H1 (cell line): ENCODE measurements around the gene SLC47A2. TPM values are rescaled to one million over a fixed set of nuclear protein-coding genes. Genes with fewer than 3 reads are reported as not detected.

ENCODE experiments used
- CTCF ChIA-PET: fragments of 300-600 bp; sonication (Branson Sonifier 250); formaldehyde crosslinking; loops from one replicate; lab custom pipeline; 2021; ENCODE audit not compliant: partially characterized antibody; lab: Charles Lee
- POLR2A ChIA-PET: fragments of 300-600 bp; sonication (Branson Sonifier 250); formaldehyde crosslinking; loops from one replicate; lab custom pipeline; 2021; ENCODE audit warnings: inconsistent platforms; ENCODE audit not compliant: partially characterized antibody; lab: Charles Lee
- DNase-seq, 2 experiments: peaks; one replicate each; pipeline versions ENCODE4 v3.0.0 to v3.0.0-alpha.2; 2010 to 2022; ENCODE audit warnings: low spot score in 2 of 2, low read depth in 1 of 2, mixed read lengths in 1 of 2
- FAIRE-seq: peaks from 2 replicates; lab custom pipeline; 2011; peaks lifted over from hg19 to GRCh38; lab: Jason Lieb, UNC
- H2AFZ ChIP-seq: 2 replicates; pipeline ENCODE4 v1.8.1; 2012; ENCODE audit warnings: low read length, inconsistent platforms
- H2AK5ac ChIP-seq: 2 replicates; pipeline ENCODE4 v1.6.1; 2013; ENCODE audit warnings: low read depth, low read length
- H2BK120ac ChIP-seq: replicated peaks from 2 replicates; pipeline ENCODE3; 2013; ENCODE audit warnings: low read depth, low read length, inconsistent platforms
- H2BK12ac ChIP-seq: 2 replicates; pipeline ENCODE4 v1.6.1; 2013; ENCODE audit warnings: low read depth, low read length
- H2BK15ac ChIP-seq: 2 replicates; pipeline ENCODE4 v1.6.1; 2013; ENCODE audit warnings: low read length
- H2BK20ac ChIP-seq: 2 replicates; pipeline ENCODE4 v1.6.1; 2013; ENCODE audit warnings: low read length
- H2BK5ac ChIP-seq: 2 replicates; pipeline ENCODE4 v1.6.1; 2013; ENCODE audit warnings: low read depth, low read length
- H3K14ac ChIP-seq: 2 replicates; pipeline ENCODE4 v1.6.1; 2013; ENCODE audit warnings: inconsistent platforms; ENCODE audit not compliant: insufficient read length
- H3K18ac ChIP-seq: 2 replicates; pipeline ENCODE4 v1.6.1; 2013; ENCODE audit warnings: low read length; ENCODE audit errors: extremely low read depth
- H3K23ac ChIP-seq: 2 replicates; pipeline ENCODE4 v1.6.1; 2013; ENCODE audit warnings: inconsistent platforms; ENCODE audit not compliant: insufficient read length
- H3K23me2 ChIP-seq: 2 replicates; pipeline ENCODE4 v1.6.1; 2013; ENCODE audit warnings: low read depth, low read length
- H3K27ac ChIP-seq: 2 replicates; pipeline ENCODE4 v1.6.1; 2011; ENCODE audit warnings: low read depth, low read length, inconsistent platforms
- H3K27me3 ChIP-seq, 4 experiments: replicated peaks in 1 of 4; 1 replicate in 1 of 4; 2 replicates in 3 of 4; pipeline versions ENCODE4 v1.6.1 to v1.8.1; 2011 to 2013; ENCODE audit warnings: low read length in 3 of 4, mild to moderate bottlenecking in 3 of 4, inconsistent platforms in 2 of 4, mixed read lengths in 2 of 4, moderate library complexity in 1 of 4; ENCODE audit not compliant: control insufficient read depth in 3 of 4, insufficient read depth in 3 of 4; ENCODE audit errors: extremely low read depth in 1 of 4
- H3K36me3 ChIP-seq, 4 experiments: 2 replicates each; pipeline versions ENCODE4 v1.6.1 to v1.8.1; 2011 to 2013; ENCODE audit warnings: mild to moderate bottlenecking in 4 of 4, low read length in 3 of 4, moderate library complexity in 2 of 4, control low read depth in 1 of 4, inconsistent platforms in 1 of 4; ENCODE audit not compliant: insufficient read depth in 4 of 4, control insufficient read depth in 2 of 4
- H3K4ac ChIP-seq: replicated peaks from 2 replicates; pipeline ENCODE3; 2013; ENCODE audit warnings: low read length, low read depth, mixed read lengths, inconsistent platforms; ENCODE audit not compliant: insufficient read length
- H3K4me1 ChIP-seq, 4 experiments: replicated peaks in 1 of 4; 1 replicate in 1 of 4; 2 replicates in 3 of 4; pipeline versions ENCODE4 v1.6.1 to v1.8.1; 2011 to 2013; ENCODE audit warnings: low read length in 3 of 4, inconsistent platforms in 2 of 4, mixed read lengths in 1 of 4; ENCODE audit not compliant: insufficient read depth in 4 of 4, control insufficient read depth in 3 of 4
- H3K4me2 ChIP-seq, 2 experiments: 2 replicates each; pipeline versions ENCODE4 v1.6.1 to v1.8.1; 2011 to 2013; ENCODE audit warnings: low read depth in 2 of 2, low read length in 2 of 2, control low read depth in 1 of 2, inconsistent platforms in 1 of 2, mild to moderate bottlenecking in 1 of 2; ENCODE audit not compliant: insufficient read depth in 1 of 2
- H3K4me3 ChIP-seq, 4 experiments: fragments of 200-600, 300-600 bp in 1 of 4; sonication (generic), shearing (Covaris generic), sonication (Bioruptor Twin) in 1 of 4; 2 replicates each; pipeline versions ENCODE4 v1.5.1 to v1.8.1; 2011 to 2016; ENCODE audit warnings: low read length in 4 of 4, low read depth in 3 of 4, control low read depth in 2 of 4, inconsistent platforms in 2 of 4, mild to moderate bottlenecking in 2 of 4, mixed read lengths in 1 of 4, moderate library complexity in 1 of 4; ENCODE audit not compliant: insufficient read depth in 2 of 4; ENCODE audit errors: extremely low read depth in 1 of 4
- H3K56ac ChIP-seq: replicated peaks from 2 replicates; pipeline ENCODE3; 2013; ENCODE audit warnings: low read depth, mild to moderate bottlenecking, mixed read lengths, low read length, inconsistent platforms; ENCODE audit not compliant: insufficient read length
- H3K79me1 ChIP-seq: 2 replicates; pipeline ENCODE4 v1.6.1; 2013; ENCODE audit warnings: low read depth, low read length, control low read depth
- H3K79me2 ChIP-seq, 2 experiments: 2 replicates each; pipeline versions ENCODE4 v1.6.1 to v1.8.1; 2012 to 2013; ENCODE audit warnings: low read length in 2 of 2, mild to moderate bottlenecking in 2 of 2, inconsistent platforms in 1 of 2; ENCODE audit not compliant: insufficient read depth in 2 of 2, control insufficient read depth in 1 of 2
- H3K9ac ChIP-seq, 4 experiments: replicated peaks in 1 of 4; 1 replicate in 1 of 4; 2 replicates in 3 of 4; pipeline versions ENCODE4 v1.6.1 to v1.8.1; 2011 to 2013; ENCODE audit warnings: low read depth in 3 of 4, low read length in 3 of 4, control low read depth in 2 of 4, mild to moderate bottlenecking in 2 of 4, moderate library complexity in 2 of 4, inconsistent platforms in 1 of 4; ENCODE audit errors: extremely low read depth in 1 of 4
- H3K9me3 ChIP-seq, 2 experiments: 2 replicates each; pipeline versions ENCODE4 v1.6.1 to v1.8.1; 2012 to 2013; ENCODE audit warnings: mild to moderate bottlenecking in 2 of 2, moderate library complexity in 2 of 2, control low read depth in 1 of 2, inconsistent platforms in 1 of 2, low read depth in 1 of 2, low read length in 1 of 2, mixed read lengths in 1 of 2; ENCODE audit not compliant: insufficient read depth in 2 of 2
- H4K20me1 ChIP-seq, 2 experiments: replicated peaks in 1 of 2; 2 replicates each; pipeline versions ENCODE3 to v1.8.1; 2011 to 2013; ENCODE audit warnings: inconsistent platforms in 2 of 2, low read length in 2 of 2, mild to moderate bottlenecking in 1 of 2; ENCODE audit not compliant: insufficient read depth in 2 of 2, control insufficient read depth in 1 of 2
- H4K5ac ChIP-seq: 2 replicates; pipeline ENCODE4 v1.6.1; 2013; ENCODE audit warnings: low read length, low read depth, mixed read lengths, inconsistent platforms; ENCODE audit not compliant: insufficient read length
- H4K8ac ChIP-seq: 2 replicates; pipeline ENCODE4 v1.8.0; 2013; ENCODE audit warnings: mild to moderate bottlenecking, moderate library complexity, low read length, inconsistent platforms; ENCODE audit not compliant: insufficient read depth; ENCODE audit errors: extremely low read depth
- H4K91ac ChIP-seq: replicated peaks from 2 replicates; pipeline ENCODE3; 2013; ENCODE audit warnings: low read length, mixed read lengths, inconsistent platforms; ENCODE audit not compliant: insufficient read length
- CBX5 ChIP-seq: fragments of 300-800, 300-1000 bp; sonication (generic); IDR thresholded peaks from 2 replicates; pipeline ENCODE4 v1.7.1; 2016; ENCODE audit warnings: antibody characterized with exemption, low read length, low read depth
- EGR1 ChIP-seq: IDR thresholded peaks from 2 replicates; pipeline ENCODE4 v1.6.1; 2011; ENCODE audit warnings: low read depth, low read length, borderline replicate concordance
- KDM5A ChIP-seq: fragments of 200-600 bp; IDR thresholded peaks from 2 replicates; pipeline ENCODE4 v1.7.1; 2012; ENCODE audit warnings: mild to moderate bottlenecking, low read length, inconsistent platforms, mixed read lengths
- SP1 ChIP-seq: IDR thresholded peaks from 2 replicates; pipeline ENCODE4 v1.6.1; 2011; ENCODE audit warnings: low read depth, low read length
- TCF12 ChIP-seq: IDR thresholded peaks from 2 replicates; pipeline ENCODE4 v1.6.1; 2011; ENCODE audit warnings: low read depth, mild to moderate bottlenecking, low read length
- WGBS, 2 experiments: shearing (Covaris generic) in 1 of 2; methylation state at CpG; one replicate each; pipeline versions ENCODE4 v1.1.6 to v1.1.7; 2013 to 2015; ENCODE audit warnings: low lambda C conversion rate in 2 of 2, mixed read lengths in 2 of 2, inconsistent platforms in 1 of 2, low coverage in 1 of 2, missing lambda C conversion rate in 1 of 2; ENCODE audit not compliant: insufficient replicate concordance in 2 of 2, insufficient coverage in 1 of 2, insufficient read length in 1 of 2; ENCODE audit errors: extremely low coverage in 1 of 2, missing lambda C conversion rate in 1 of 2; 5-methylcytosine and 5-hydroxymethylcytosine counted together
- polyA plus RNA-seq, 7 experiments: library from polyadenylated mRNA; depleted of rRNA in 3 of 7; stranded (reverse) in 5 of 7; unstranded in 2 of 7; fragments of >200 nt in 5 of 7; fragments of 200-250 nt in 2 of 7; gene quantifications; 1 replicate in 5 of 7; 2 replicates in 1 of 7; 4 replicates in 1 of 7; pipeline versions ENCODE4 v1.2.1 to v1.2.3, GENCODE V29; 2011 to 2013; ENCODE audit warnings: missing spikeins in 2 of 7, mixed read lengths in 2 of 7
- total RNA-seq: library from RNA; stranded (reverse); fragmentation: NEBNext Ultra II Directional; extraction: Animal tissue kit (Norgen Biotek cat#: 25700); gene quantifications from 2 replicates; pipeline ENCODE4 v1.2.1, GENCODE V29; 2021

Gene SLC47A2
- total and polyA plus RNA-seq, 2 of the 8 experiments (the other 6 are each of a cell fraction or from before 2014, with no cell fraction given): not detected

DNA sequence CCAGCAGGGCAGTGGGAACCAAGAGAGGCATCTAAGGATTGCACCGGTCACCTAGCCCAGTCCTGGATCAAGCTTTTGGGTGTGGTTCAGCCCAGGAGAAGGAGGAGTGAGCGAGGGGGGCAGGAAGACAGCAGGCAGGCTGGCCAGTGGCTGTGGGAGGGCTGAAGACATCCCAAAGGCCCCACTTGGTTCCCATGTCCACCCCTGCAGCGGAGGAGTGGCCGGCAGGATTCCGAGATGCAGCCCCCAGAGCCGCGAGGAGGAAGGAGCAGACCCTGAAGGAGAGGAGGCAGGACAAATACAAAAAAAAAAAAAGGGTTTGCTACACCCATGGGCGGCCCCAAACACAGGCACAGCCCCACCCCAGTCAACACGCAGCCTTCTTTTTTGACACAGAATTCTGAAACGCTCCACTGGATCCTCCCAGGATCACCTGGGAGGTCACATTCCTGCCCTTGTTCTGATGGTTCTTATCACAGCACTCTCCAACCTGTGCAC lies 1.1 kb upstream of the SLC47A2 start:
- Histone ChIP-seq H2BK20ac (no peak overlapping the region), H2BK120ac (no peak overlapping the region), H3K4me3 (no peak overlapping the region), H2BK12ac (no peak overlapping the region), H4K8ac (peak overlapping the region; percentile 53; the same call in 1 of the 2 replicates), H3K23ac (no peak overlapping the region), H3K23me2 (no peaks in the 10 kb centered on the region), H3K14ac (no peak overlapping the region), H3K79me2 (no peaks in the 10 kb centered on the region), H4K91ac (no peak overlapping the region), H2BK15ac (0 out of 2 replicates have a peak overlapping the region, but pooled peaks have one; percentile 46), H2BK5ac (no peak overlapping the region), H3K56ac (no peak overlapping the region), H3K79me1 (no peaks in the 10 kb centered on the region), H3K18ac (peak overlapping the region; percentile 48; the same call in 1 of the 2 replicates), H3K27me3 (no peaks in the 10 kb centered on the region), H3K36me3 (no peaks in the 10 kb centered on the region), H3K4me2 (no peak overlapping the region), H4K5ac (no peak overlapping the region), H3K4ac (no peak overlapping the region), H4K20me1 (no peaks in the 10 kb centered on the region), H3K27ac (no peak overlapping the region), H3K9me3 (no peaks in the 10 kb centered on the region), H3K9ac (no peak overlapping the region), H2AFZ (no peak overlapping the region), H3K4me1 (peaks cover 0 to 8% (median 0%) of the 10 kb centered on the region in 4 experiments; a peak in 2 of 7 replicates), H2AK5ac (no peak overlapping the region)
- DNase-seq (no peak), FAIRE-seq (no peak)
- POLR2A ChIA-PET: interaction anchor here (3.9 kb wide), 1 partner anchor 69 kb away, joined by 16 read pairs; the partner anchor contains the start of gene ALDH3A2
- CTCF ChIA-PET: interaction anchor here (0.7 to 8.7 kb wide), 13 partner anchors 8 to 355 kb away, joined by 3 to 56 read pairs (median 7); partner anchors contain the start of genes ALDH3A2 and B9D1
- WGBS, 2 experiments: 89% methylated on average over 5 of the region's 10 CpGs; no CpG with 5 or more reads in 1 of the 2 experiments
- TF ChIP-seq TCF12 (no peak), SP1 (no peak), KDM5A (no peak), CBX5 (no peak), EGR1 (no peak)
